Breast epithelium (tissue), 4 donors: ENCODE measurements around the gene RBPJ. TPM values are rescaled to one million over a fixed set of nuclear protein-coding genes. Genes with fewer than 3 reads are reported as not detected.

Experiments
- DNase-seq, 2 donors: peaks; one replicate each; pipeline ENCODE4 v3.0.0-alpha.2; 2019; ENCODE audit warnings: low spot score in 2 of 2
- H3K27ac ChIP-seq, 2 donors: fragments of 200-600 bp; sonication (generic) in 1 of 2; one replicate each; pipeline ENCODE4 v1.5.1; 2016 to 2019; ENCODE audit warnings: mild to moderate bottlenecking in 1 of 2
- H3K27me3 ChIP-seq, 2 donors: fragments of 200-600 bp; sonication (generic) in 1 of 2; one replicate each; pipeline versions ENCODE4 v1.5.1 to v1.6.0; 2017 to 2019; ENCODE audit warnings: control low read depth in 1 of 2, mild to moderate bottlenecking in 1 of 2
- H3K36me3 ChIP-seq: fragments of 200-600 bp; one replicate; pipeline ENCODE4 v1.5.1; 2019
- H3K4me1 ChIP-seq, 2 donors: fragments of 200-600 bp; sonication (generic); one replicate each; pipeline ENCODE4 v1.5.1; 2016 to 2019; ENCODE audit warnings: control low read depth in 1 of 2
- H3K4me3 ChIP-seq, 3 donors: fragments of 200-600 bp; sonication (generic); 1 replicate in 2 of 3; 2 replicates in 1 of 3; pipeline ENCODE4 v1.5.1; 2016 to 2019; ENCODE audit warnings: mild to moderate bottlenecking in 3 of 3, moderate library complexity in 2 of 3
- H3K9me3 ChIP-seq, 2 donors: fragments of 200-600 bp; sonication (generic) in 1 of 2; one replicate each; pipeline ENCODE4 v1.5.1; 2016 to 2019; ENCODE audit warnings: control low read depth in 1 of 2
- POLR2A ChIP-seq: fragments of 450-650 bp; IDR thresholded peaks from one replicate; pipeline ENCODE4 v1.6.1; 2016; ENCODE audit warnings: antibody characterized with exemption, mild to moderate bottlenecking, moderate library complexity
- POLR2AphosphoS5 ChIP-seq, 3 donors: sonication (generic); formaldehyde crosslinking; IDR thresholded peaks; one replicate each; pipeline ENCODE4 v1.6.1; 2017; ENCODE audit warnings: antibody characterized with exemption in 3 of 3
- intact Hi-C: fragments of 100-400 bp; cut with DNase I; formaldehyde crosslinking; loops from one replicate; pipeline ENCODE4 v1.15.1; 2023; ENCODE audit warnings: low total_unique reads
- total RNA-seq, 3 donors: library from RNA; depleted of rRNA; stranded (reverse); fragments of >200 nt; gene quantifications; one replicate each; pipeline ENCODE4 v1.1.0, GENCODE V29; 2016
- TF ChIP-seq, protein P1 (sequence below), 3 donors: fragments of 450-650 bp; IDR thresholded peaks; one replicate each; pipeline ENCODE4 v1.5.1; 2016 to 2017; ENCODE audit warnings: antibody characterized with exemption in 3 of 3, mild to moderate bottlenecking in 3 of 3, moderate library complexity in 3 of 3

The RBPJ gene
- total RNA-seq, 3 donors from 2014 or later: 64.9 to 143 (median 88.7) TPM

GRCh38 chr4:26326791-26327190, 6.0 kb downstream of the RBPJ start:
- no peak for DNase-seq
- intact Hi-C loops: no loop called here
- no peaks in the 10 kb centered on the region for H3K36me3 ChIP-seq
- no peak overlapping the region for H3K27ac ChIP-seq
- no peak overlapping the region for H3K4me3 ChIP-seq
- H3K4me1 ChIP-seq: no peaks in the 10 kb centered on the region
- no peaks in the 10 kb centered on the region for H3K9me3 ChIP-seq
- no peak for TF ChIP-seq POLR2AphosphoS5 (IDR thresholded peaks at IDR 0.05)
- TF ChIP-seq, protein P1, sequence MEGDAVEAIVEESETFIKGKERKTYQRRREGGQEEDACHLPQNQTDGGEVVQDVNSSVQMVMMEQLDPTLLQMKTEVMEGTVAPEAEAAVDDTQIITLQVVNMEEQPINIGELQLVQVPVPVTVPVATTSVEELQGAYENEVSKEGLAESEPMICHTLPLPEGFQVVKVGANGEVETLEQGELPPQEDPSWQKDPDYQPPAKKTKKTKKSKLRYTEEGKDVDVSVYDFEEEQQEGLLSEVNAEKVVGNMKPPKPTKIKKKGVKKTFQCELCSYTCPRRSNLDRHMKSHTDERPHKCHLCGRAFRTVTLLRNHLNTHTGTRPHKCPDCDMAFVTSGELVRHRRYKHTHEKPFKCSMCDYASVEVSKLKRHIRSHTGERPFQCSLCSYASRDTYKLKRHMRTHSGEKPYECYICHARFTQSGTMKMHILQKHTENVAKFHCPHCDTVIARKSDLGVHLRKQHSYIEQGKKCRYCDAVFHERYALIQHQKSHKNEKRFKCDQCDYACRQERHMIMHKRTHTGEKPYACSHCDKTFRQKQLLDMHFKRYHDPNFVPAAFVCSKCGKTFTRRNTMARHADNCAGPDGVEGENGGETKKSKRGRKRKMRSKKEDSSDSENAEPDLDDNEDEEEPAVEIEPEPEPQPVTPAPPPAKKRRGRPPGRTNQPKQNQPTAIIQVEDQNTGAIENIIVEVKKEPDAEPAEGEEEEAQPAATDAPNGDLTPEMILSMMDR (IDR thresholded peaks at IDR 0.05): no peak
- no peak for TF ChIP-seq POLR2A
- H3K27me3 ChIP-seq: no peaks in the 10 kb centered on the region

- H3K27ac ChIP-seq: no peak overlapping the region
- DNase-seq: no peak
- no peak overlapping the region for H3K4me3 ChIP-seq
- no peaks in the 10 kb centered on the region for H3K27me3 ChIP-seq
- no peaks in the 10 kb centered on the region for H3K4me1 ChIP-seq
- no peaks in the 10 kb centered on the region for H3K36me3 ChIP-seq
- TF ChIP-seq POLR2AphosphoS5 (IDR thresholded peaks at IDR 0.05): no peak
- no peak for TF ChIP-seq POLR2A
- TF ChIP-seq, protein P1 (IDR thresholded peaks at IDR 0.05): peak; percentile 52 to 64 (median 62)
- H3K9me3 ChIP-seq: no peaks in the 10 kb centered on the region
- intact Hi-C loops: no loop called here
Observed at GRCh38 chr4:26330186-26330787, 9.5 kb downstream of the RBPJ start.

GRCh38 chr4:26330946-26331345, 10.1 kb downstream of the RBPJ start:
- TF ChIP-seq, protein P1 (IDR thresholded peaks at IDR 0.05): no peak
- TF ChIP-seq POLR2A (no peak), POLR2AphosphoS5 (IDR thresholded peaks at IDR 0.05) (no peak)
- no peak overlapping the region for H3K27ac ChIP-seq
- H3K9me3 ChIP-seq: no peaks in the 10 kb centered on the region
- DNase-seq: no peak
- H3K36me3 ChIP-seq: no peaks in the 10 kb centered on the region
- no peaks in the 10 kb centered on the region for H3K4me1 ChIP-seq
- no peaks in the 10 kb centered on the region for H3K27me3 ChIP-seq
- intact Hi-C loops: no loop called here
- H3K4me3 ChIP-seq: no peak overlapping the region

DNA sequence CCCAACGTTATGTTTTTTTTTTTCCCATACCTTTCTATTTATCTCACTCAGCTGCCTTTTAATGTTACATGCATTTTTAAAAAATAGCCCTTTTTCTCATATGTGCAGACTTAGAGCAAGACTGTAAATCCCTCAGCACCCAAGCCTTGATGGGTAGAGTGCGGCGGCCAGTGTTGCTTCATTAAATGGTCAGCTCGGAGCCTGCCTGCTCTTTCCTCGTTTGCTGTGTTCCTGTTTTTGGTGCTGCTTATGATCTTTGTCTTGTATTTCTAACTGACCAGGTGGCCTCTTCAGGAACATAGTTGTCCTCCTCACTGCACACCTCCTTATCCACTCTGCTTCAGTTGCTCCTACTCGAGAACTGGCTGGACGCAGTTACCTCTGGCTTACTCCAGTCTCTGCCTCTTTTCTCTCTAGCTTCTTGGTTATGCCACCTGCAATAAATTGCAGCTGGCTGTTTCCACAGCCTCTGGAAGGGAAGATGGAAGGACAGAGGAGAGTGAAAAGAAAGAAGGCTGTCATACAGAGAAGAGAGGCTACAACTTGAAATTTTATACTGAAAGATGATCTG, 10.7 kb downstream of the RBPJ start:
- DNase-seq: no peak
- TF ChIP-seq POLR2AphosphoS5 (IDR thresholded peaks at IDR 0.05) (no peak), POLR2A (no peak)
- TF ChIP-seq, protein P1 (IDR thresholded peaks at IDR 0.05): no peak
- H3K27me3 ChIP-seq: no peaks in the 10 kb centered on the region
- no peak overlapping the region for H3K4me3 ChIP-seq
- intact Hi-C loops: no loop called here
- no peaks in the 10 kb centered on the region for H3K4me1 ChIP-seq
- no peak overlapping the region for H3K27ac ChIP-seq
- H3K36me3 ChIP-seq: no peaks in the 10 kb centered on the region
- H3K9me3 ChIP-seq: no peaks in the 10 kb centered on the region

DNA sequence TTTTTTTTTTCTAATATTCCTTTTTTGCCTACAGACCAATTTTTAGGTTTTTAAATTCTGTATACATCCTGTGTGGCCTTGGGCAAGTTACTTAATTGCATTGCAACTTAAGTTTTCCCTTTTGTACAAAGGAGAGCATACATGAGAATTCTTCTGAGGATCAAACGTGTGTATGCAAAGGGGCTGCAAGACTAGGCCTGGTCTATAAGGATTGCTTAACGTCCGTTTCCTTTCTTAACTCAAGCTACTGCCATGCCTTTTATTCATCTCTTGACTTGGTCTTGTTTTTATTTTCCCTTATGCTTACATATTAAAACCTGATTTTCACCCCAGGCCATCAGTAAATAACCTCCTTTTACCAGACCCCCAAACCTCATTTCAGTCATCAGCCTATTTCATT, 13.6 kb downstream of the RBPJ start:
- Histone ChIP-seq H3K36me3 (no peaks in the 10 kb centered on the region), H3K9me3 (no peaks in the 10 kb centered on the region), H3K27me3 (no peaks in the 10 kb centered on the region), H3K4me3 (no peak overlapping the region), H3K27ac (no peak overlapping the region), H3K4me1 (no peaks in the 10 kb centered on the region)
- TF ChIP-seq, protein P1 (IDR thresholded peaks at IDR 0.05): no peak
- no peak for TF ChIP-seq POLR2A
- TF ChIP-seq POLR2AphosphoS5 (IDR thresholded peaks at IDR 0.05): no peak
- no peak for DNase-seq
- intact Hi-C loops: no loop called here
